T-helper 1 cell treated with Interleukin-12 subunit alpha and Interleukin-12 subunit beta and Interleukin-4 antibody, amounts not matched to agents 30 ng/mL and 1 ng/mL, for 36 hours (primary cell): ENCODE data around the gene FYN. TPM values are rescaled to one million over a fixed set of nuclear protein-coding genes. Genes with fewer than 3 reads are reported as not detected.

Source experiments
- intact Hi-C: fragments of 100-400 bp; cut with micrococcal nuclease; formaldehyde crosslinking; loops from one replicate; pipeline ENCODE4 v1.15.1; 2024
- total RNA-seq: library from RNA; stranded (reverse); gene quantifications from 2 replicates; pipeline ENCODE4 v1.2.3, GENCODE V29; 2022

Gene FYN
- total RNA-seq, 1 donor from 2014 or later = 157 TPM

- intact Hi-C loops = loop anchor here (2.0 to 10.0 kb wide), 4 partner anchors 231 to 581 kb away; partner anchors contain the start of genes FAM229B, TRAF3IP2 and TUBE1
Observed at GRCh38 chr6:111835807-111836206, 37.4 kb downstream of the FYN start.

GRCh38 chr6:111835398-111835797 lies 37.9 kb downstream of the FYN start:
- intact Hi-C loops = loop anchor here (10.0 kb wide), 2 partner anchors 231 to 581 kb away; partner anchors contain the start of gene TRAF3IP2

GRCh38 chr6:111834356-111834755 lies 38.9 kb downstream of the FYN start:
- intact Hi-C loops = loop anchor here (10.0 kb wide), 2 partner anchors 230 to 580 kb away; partner anchors contain the start of gene TRAF3IP2

- intact Hi-C loops = loop anchor here (1.0 to 10.0 kb wide), 3 partner anchors 9 to 578 kb away; partner anchors contain the start of gene TRAF3IP2
Observed at GRCh38 chr6:111832833-111833418, 40.3 kb downstream of the FYN start.

- intact Hi-C loops = loop anchor here (10.0 kb wide), 2 partner anchors 227 to 577 kb away; partner anchors contain the start of gene TRAF3IP2
Observed at GRCh38 chr6:111831408-111831807, 41.8 kb downstream of the FYN start.

- intact Hi-C loops = loop anchor here (10.0 kb wide), 2 partner anchors 225 to 575 kb away; partner anchors contain the start of gene TRAF3IP2
Observed at GRCh38 chr6:111829998-111830397, 43.3 kb downstream of the FYN start.

GRCh38 chr6:111829581-111829980 lies 43.7 kb downstream of the FYN start:
- intact Hi-C loops = no loop called here

GRCh38 chr6:111828809-111829208 lies 44.4 kb downstream of the FYN start:
- intact Hi-C loops = no loop called here

GRCh38 chr6:111825439-111826086 lies 47.7 kb downstream of the FYN start:
- intact Hi-C loops = no loop called here

GRCh38 chr6:111824608-111825337 lies 48.5 kb downstream of the FYN start:
- intact Hi-C loops = loop anchor here (1.0 kb wide), 4 partner anchors 9 to 20 kb away; no protein-coding TSS in a partner anchor

GRCh38 chr6:111823831-111824607 lies 49.2 kb downstream of the FYN start:
- intact Hi-C loops = loop anchor here (1.0 kb wide), 4 partner anchors 9 to 20 kb away; no protein-coding TSS in a partner anchor

GRCh38 chr6:111823012-111823411 lies 50.2 kb downstream of the FYN start:
- intact Hi-C loops = no loop called here

GRCh38 chr6:111819458-111819857 lies 53.8 kb downstream of the FYN start:
- intact Hi-C loops = no loop called here

GRCh38 chr6:111818539-111819226 lies 54.6 kb downstream of the FYN start:
- intact Hi-C loops = no loop called here

- intact Hi-C loops = no loop called here
Observed at GRCh38 chr6:111817451-111818120, 55.7 kb downstream of the FYN start.

- intact Hi-C loops = loop anchor here (1.0 kb wide), 2 partner anchors 11 to 57 kb away; no protein-coding TSS in a partner anchor
Observed at GRCh38 chr6:111813677-111814310, 59.5 kb downstream of the FYN start.

GRCh38 chr6:111813237-111813636 lies 60.0 kb downstream of the FYN start:
- intact Hi-C loops = loop anchor here (1.0 kb wide), 2 partner anchors 11 to 57 kb away; no protein-coding TSS in a partner anchor

- intact Hi-C loops = loop anchor here (1.0 kb wide), 2 partner anchors 12 to 58 kb away; no protein-coding TSS in a partner anchor
Observed at GRCh38 chr6:111812060-111813038, 60.9 kb downstream of the FYN start.
